Left ventricle myocardium inferior (tissue), 1 donor: ENCODE results near the gene CEP350. TPM values are rescaled to one million over a fixed set of nuclear protein-coding genes. Genes with fewer than 3 reads are reported as not detected.

Source experiments
- DNase-seq: peaks from one replicate; pipeline ENCODE4 v3.0.0-alpha.2; 2020
- H3K27ac ChIP-seq: fragments of 200-600 bp; replicated peaks from 2 replicates; pipeline ENCODE4 v1.8.0; 2021
- H3K27me3 ChIP-seq: fragments of 200-600 bp; 2 replicates; pipeline ENCODE4 v1.8.0; 2021; ENCODE audit warnings: low read depth
- H3K36me3 ChIP-seq: fragments of 200-600 bp; 2 replicates; pipeline ENCODE4 v1.8.0; 2021
- H3K4me1 ChIP-seq: fragments of 200-600 bp; 2 replicates; pipeline ENCODE4 v1.8.0; 2021
- H3K4me3 ChIP-seq: fragments of 200-600 bp; 2 replicates; pipeline ENCODE4 v1.8.0; 2021; ENCODE audit warnings: mild to moderate bottlenecking, moderate library complexity
- H3K9me3 ChIP-seq: fragments of 200-600 bp; replicated peaks from 2 replicates; pipeline ENCODE4 v1.8.0; 2021
- CTCF ChIP-seq: fragments of 200-600 bp; IDR thresholded peaks from 2 replicates; pipeline ENCODE4 v1.8.0; 2021; ENCODE audit warnings: antibody characterized with exemption, mild to moderate bottlenecking, borderline replicate concordance
- intact Hi-C: fragments of 100-400 bp; cut with micrococcal nuclease; formaldehyde crosslinking; loops from one replicate; pipeline ENCODE4 v1.11.0; 2022
- total RNA-seq: library from RNA; stranded (reverse); fragmentation: NEBNext Ultra II Directional; extraction: Animal tissue kit (Norgen Biotek cat#: 25700); gene quantifications from one replicate; pipeline ENCODE4 v1.2.1, GENCODE V29; 2021
- donor health status: DM: no; HTN: yes; CAD: no; lungs with severe emphysema.

Gene CEP350
- total RNA-seq, 1 donor from 2014 or later = 34.7 TPM

DNA sequence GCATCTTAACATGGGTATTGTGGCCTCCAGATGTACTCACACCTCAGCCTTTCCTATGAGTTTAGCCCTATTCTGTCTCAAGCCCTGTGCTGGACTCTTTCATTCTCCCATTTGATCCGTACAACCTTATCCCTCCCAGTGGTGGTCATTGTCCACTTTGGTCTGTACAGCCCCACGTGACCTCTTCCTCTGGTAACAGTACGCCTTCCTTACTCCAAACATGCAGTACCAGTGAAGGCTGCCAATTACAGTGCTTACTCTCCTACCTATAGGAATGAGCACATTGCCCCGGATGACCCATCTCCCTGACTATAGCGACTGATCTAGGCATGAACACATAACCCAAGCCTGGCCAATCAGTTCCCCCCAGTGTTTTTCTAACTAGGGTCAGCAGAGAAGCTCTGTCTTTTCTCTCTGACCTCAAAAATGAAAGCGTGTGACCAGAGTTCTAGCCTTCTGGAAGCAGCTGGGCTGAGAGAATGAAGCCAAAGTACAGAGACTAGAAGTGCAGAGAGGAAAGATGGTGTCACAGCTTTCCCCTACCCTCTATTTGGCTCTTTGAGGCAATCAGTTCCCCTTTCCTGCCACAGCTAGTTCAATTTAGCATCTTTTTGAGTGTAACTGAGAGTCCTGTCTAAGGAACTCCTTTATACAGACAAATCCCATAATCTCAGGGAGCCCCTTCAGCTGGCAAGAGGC, 190.2 kb downstream of the CEP350 start:
- Histone ChIP-seq H3K27ac (no peak overlapping the region), H3K4me1 (no peaks in the 10 kb centered on the region), H3K27me3 (no peaks in the 10 kb centered on the region), H3K9me3 (no peaks in the 10 kb centered on the region), H3K36me3 (no peaks in the 10 kb centered on the region), H3K4me3 (no peak overlapping the region)
- no peak for TF ChIP-seq CTCF
- intact Hi-C loops = no loop called here
- DNase-seq = no peak

DNA sequence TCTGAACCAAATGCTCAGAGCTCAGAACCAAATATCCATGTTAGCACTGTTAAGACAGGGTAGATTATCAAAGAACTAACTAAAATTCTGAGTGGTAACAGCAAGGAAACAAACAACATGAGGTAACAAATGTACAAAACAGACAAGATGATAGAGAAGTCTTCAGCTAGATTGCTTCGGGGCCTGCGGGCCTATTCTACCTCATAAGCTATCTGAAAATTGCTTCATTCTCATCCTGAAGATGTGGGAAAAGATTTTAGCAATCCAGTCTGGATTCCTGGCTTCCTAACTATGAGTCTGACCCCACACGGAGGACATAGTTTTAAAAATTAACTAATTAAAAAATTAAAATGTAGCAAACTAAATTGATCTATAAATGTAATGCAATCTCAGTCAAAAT, 190.8 kb downstream of the CEP350 start:
- Histone ChIP-seq H3K36me3 (no peaks in the 10 kb centered on the region), H3K27me3 (no peaks in the 10 kb centered on the region), H3K9me3 (no peaks in the 10 kb centered on the region), H3K27ac (no peak overlapping the region), H3K4me1 (no peaks in the 10 kb centered on the region), H3K4me3 (no peak overlapping the region)
- intact Hi-C loops = no loop called here
- TF ChIP-seq CTCF = no peak
- DNase-seq = no peak

DNA sequence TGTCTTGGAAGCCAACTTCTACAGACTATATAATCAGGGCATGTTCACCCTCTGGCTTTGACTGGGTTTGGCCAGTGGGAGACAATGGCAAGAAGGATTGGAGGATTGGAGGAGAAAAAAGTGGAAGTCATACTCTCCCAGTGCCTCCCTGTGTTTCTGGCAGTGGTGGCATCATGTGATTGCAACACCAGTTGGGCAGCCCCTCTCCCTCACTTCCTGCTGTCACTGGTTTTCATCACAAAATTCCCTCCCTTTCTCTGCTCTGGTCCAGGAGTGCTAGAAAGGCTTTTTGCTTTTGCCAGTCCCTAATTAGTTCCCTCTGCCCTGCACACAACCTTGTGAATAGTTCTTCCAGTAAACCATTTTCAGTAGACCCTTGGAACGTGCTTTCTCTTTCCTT, 196.4 kb downstream of the CEP350 start:
- Histone ChIP-seq H3K4me3 (no peak overlapping the region), H3K4me1 (peaks cover 24% of the 10 kb centered on the region), H3K36me3 (no peaks in the 10 kb centered on the region), H3K27ac (no peak overlapping the region), H3K9me3 (no peaks in the 10 kb centered on the region), H3K27me3 (no peaks in the 10 kb centered on the region)
- intact Hi-C loops = no loop called here
- no peak for TF ChIP-seq CTCF
- DNase-seq = no peak

DNA sequence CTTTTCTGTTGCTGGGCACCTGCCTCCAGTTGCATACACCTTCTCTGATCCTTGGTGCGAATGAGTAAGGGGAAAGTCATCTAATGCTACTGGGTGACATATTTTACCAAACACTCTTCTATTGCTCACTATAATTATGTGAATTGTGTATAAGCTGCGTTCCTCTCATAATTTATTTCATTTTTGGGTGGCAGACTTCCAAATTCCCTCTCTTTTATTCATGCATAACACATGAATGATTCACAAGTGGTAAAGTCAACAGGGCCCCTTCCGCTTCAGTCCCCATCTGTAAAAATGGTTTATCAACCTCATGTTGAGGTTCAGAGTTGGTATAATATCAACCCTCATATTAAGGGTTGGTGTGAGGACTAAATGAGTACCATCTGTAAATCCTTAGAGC, 196.9 kb downstream of the CEP350 start:
- H3K27ac ChIP-seq = no peak overlapping the region
- H3K4me3 ChIP-seq = no peak overlapping the region
- H3K36me3 ChIP-seq = no peaks in the 10 kb centered on the region
- H3K4me1 ChIP-seq = peaks cover 29% of the 10 kb centered on the region
- TF ChIP-seq CTCF = no peak
- intact Hi-C loops = no loop called here
- no peaks in the 10 kb centered on the region for H3K27me3 ChIP-seq
- no peak for DNase-seq
- H3K9me3 ChIP-seq = no peaks in the 10 kb centered on the region

GRCh38 chr1:180152588-180152987, 198.0 kb downstream of the CEP350 start:
- no peak overlapping the region for H3K27ac ChIP-seq
- intact Hi-C loops = no loop called here
- DNase-seq = no peak

More at GRCh38 chr1:180152588-180152987, 198.0 kb downstream of the CEP350 start:
- Histone ChIP-seq H3K4me3 (no peak overlapping the region), H3K4me1 (peaks cover 40% of the 10 kb centered on the region), H3K36me3 (no peaks in the 10 kb centered on the region), H3K27me3 (no peaks in the 10 kb centered on the region), H3K9me3 (no peaks in the 10 kb centered on the region)
- no peak for TF ChIP-seq CTCF
